SW480 (cell line): ENCODE results near the gene FAR2.

Source experiments
- DNase-seq: peaks from one replicate; pipeline ENCODE4 v3.0.0-alpha.2; 2016; ENCODE audit warnings: low spot score

FAR2 gene

GRCh38 chr12:29204521-29204920 is 55.4 kb downstream of the FAR2 start:
- no peak for DNase-seq

GRCh38 chr12:29207120-29207519 is 58.0 kb downstream of the FAR2 start:
- DNase-seq: no peak

GRCh38 chr12:29208060-29208459 is 59.0 kb downstream of the FAR2 start:
- no peak for DNase-seq

GRCh38 chr12:29208936-29209701 is 60.0 kb downstream of the FAR2 start:
- DNase-seq: peak; percentile 18

- no peak for DNase-seq
Observed at GRCh38 chr12:29211696-29212095, 62.6 kb downstream of the FAR2 start.

- no peak for DNase-seq
Observed at GRCh38 chr12:29212682-29213403, 63.8 kb downstream of the FAR2 start.

GRCh38 chr12:29216266-29216665 is 67.2 kb downstream of the FAR2 start:
- DNase-seq: no peak

- DNase-seq: no peak
Observed at GRCh38 chr12:29216797-29217575, 67.9 kb downstream of the FAR2 start.

- DNase-seq: peak; percentile 97
Observed at GRCh38 chr12:29220632-29221336, 71.7 kb downstream of the FAR2 start.

- DNase-seq: no peak
Observed at GRCh38 chr12:29222200-29222599, 73.1 kb downstream of the FAR2 start.

GRCh38 chr12:29223426-29223825 is 74.3 kb downstream of the FAR2 start:
- no peak for DNase-seq

GRCh38 chr12:29223956-29224543 is 75.0 kb downstream of the FAR2 start:
- DNase-seq: no peak

- no peak for DNase-seq
Observed at GRCh38 chr12:29224572-29224971, 75.5 kb downstream of the FAR2 start.

GRCh38 chr12:29225834-29226233 is 76.8 kb downstream of the FAR2 start:
- DNase-seq: no peak

GRCh38 chr12:29226616-29227015 is 77.5 kb downstream of the FAR2 start:
- DNase-seq: no peak

- DNase-seq: no peak
Observed at GRCh38 chr12:29228474-29229157, 79.5 kb downstream of the FAR2 start.

GRCh38 chr12:29229158-29229505 is 80.1 kb downstream of the FAR2 start:
- DNase-seq: no peak

GRCh38 chr12:29229937-29230336 is 80.9 kb downstream of the FAR2 start:
- DNase-seq: no peak

- DNase-seq: no peak
Observed at GRCh38 chr12:29230800-29231560, 81.9 kb downstream of the FAR2 start.

GRCh38 chr12:29232086-29232485 is 83.0 kb downstream of the FAR2 start:
- no peak for DNase-seq

- no peak for DNase-seq
Observed at GRCh38 chr12:29234552-29234951, 85.5 kb downstream of the FAR2 start.
